ENCODE results near the gene ADAMTS17.

DNA sequence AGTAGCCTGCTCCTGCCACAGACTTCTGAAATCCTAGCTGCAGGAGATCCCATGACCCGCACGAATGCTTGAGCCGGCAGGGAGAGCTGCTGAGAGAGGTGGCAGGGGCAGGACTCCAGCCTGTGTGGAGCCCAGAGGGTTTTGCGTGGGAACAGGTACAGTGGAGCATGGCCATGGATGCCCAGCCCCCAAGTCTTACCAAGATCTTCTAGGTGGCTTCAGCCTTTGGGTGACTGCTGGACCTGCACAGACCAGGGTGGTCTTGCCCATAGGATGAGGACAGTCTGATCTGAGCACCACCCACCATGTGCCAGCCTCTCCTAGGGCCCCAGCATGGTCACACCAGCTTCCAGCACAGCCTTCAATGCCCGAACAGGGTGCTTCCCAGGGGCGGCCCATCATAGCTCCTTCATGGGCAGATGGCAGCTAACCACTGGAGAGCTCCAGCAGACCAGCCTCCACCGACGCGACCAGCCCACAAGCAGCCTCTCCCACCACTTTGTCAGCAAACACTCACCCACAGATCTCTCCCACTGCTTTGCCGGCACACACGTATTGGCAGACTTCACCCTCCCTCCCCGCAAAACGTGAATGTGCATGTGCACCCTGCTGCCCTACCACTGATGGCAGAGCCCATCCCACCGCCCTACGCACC lies 56.0 kb downstream of the ADAMTS17 start:
- TF ChIP-seq, protein P1, sequence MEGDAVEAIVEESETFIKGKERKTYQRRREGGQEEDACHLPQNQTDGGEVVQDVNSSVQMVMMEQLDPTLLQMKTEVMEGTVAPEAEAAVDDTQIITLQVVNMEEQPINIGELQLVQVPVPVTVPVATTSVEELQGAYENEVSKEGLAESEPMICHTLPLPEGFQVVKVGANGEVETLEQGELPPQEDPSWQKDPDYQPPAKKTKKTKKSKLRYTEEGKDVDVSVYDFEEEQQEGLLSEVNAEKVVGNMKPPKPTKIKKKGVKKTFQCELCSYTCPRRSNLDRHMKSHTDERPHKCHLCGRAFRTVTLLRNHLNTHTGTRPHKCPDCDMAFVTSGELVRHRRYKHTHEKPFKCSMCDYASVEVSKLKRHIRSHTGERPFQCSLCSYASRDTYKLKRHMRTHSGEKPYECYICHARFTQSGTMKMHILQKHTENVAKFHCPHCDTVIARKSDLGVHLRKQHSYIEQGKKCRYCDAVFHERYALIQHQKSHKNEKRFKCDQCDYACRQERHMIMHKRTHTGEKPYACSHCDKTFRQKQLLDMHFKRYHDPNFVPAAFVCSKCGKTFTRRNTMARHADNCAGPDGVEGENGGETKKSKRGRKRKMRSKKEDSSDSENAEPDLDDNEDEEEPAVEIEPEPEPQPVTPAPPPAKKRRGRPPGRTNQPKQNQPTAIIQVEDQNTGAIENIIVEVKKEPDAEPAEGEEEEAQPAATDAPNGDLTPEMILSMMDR (IDR thresholded peaks at IDR 0.05) = no peak
- no peak for TF ChIP-seq POLR2A (IDR thresholded peaks at IDR 0.05)
